Stimulated activated CD4-positive, alpha-beta T cell treated with anti-CD3 and anti-CD28 coated beads, Interleukin-2, amount 100 ng/mL, for 4 hours (primary cell): ENCODE data around the gene SULT2B1.
"Not testable (repeated sequence)": the region's sequence is repeated elsewhere in the genome, so short reads cannot be mapped to it uniquely, and the experiment has no call there.

Experiments used
- DNase-seq: peaks from one replicate; pipeline ENCODE4 v3.0.0-alpha.2; 2020; ENCODE audit warnings: low read depth

Gene SULT2B1

DNA sequence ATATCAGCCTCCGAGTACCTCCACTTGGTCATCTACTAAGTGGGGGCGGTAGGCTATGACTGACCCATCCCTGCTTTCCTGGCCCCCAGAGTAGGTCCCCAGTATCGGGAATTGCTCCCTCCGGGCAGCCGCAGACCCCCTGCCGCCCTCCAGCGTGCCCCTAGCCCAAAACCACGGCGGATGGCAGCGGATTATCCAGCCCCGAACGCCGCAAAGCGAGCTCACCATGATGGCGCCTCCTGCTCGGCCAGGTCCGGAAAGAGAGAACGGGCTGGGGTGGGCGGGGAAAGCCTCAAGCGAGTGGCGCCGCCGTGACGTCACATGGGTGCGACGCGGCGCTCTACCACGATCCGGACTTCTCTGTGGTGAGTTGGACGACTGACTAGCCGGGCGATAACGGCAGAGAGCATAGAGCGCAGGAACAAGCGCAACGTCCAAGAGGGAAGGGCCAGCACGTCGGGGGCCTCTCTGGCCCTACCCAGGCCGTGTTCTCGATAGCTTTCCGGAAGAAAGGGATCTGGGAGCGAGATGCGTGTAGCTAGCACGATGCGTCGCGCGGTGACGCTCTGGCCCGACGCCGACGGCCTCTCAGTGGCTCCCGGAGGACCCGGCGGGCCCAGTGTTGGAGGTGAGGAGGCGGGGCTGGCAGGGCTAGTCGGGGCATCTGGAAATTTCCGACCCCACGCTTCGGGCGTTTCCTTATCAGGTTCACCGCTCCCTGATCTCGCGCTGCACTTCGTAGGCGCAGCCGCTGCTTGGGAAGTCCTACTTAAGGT lies 67.1 kb downstream of the SULT2B1 start, which contains the start of the genes RPL18 and SPHK2:
TSS of gene RPL18 (minus strand) at position 263 of the 776 bp plus-strand sequence. CDS start at position 228, 35 bp downstream.
TSS of gene SPHK2 (plus strand) at position 591 of the 776 bp plus-strand sequence. CDS start 1,009 bp downstream, outside the sequence.
- DNase-seq: peak; percentile 93

DNA sequence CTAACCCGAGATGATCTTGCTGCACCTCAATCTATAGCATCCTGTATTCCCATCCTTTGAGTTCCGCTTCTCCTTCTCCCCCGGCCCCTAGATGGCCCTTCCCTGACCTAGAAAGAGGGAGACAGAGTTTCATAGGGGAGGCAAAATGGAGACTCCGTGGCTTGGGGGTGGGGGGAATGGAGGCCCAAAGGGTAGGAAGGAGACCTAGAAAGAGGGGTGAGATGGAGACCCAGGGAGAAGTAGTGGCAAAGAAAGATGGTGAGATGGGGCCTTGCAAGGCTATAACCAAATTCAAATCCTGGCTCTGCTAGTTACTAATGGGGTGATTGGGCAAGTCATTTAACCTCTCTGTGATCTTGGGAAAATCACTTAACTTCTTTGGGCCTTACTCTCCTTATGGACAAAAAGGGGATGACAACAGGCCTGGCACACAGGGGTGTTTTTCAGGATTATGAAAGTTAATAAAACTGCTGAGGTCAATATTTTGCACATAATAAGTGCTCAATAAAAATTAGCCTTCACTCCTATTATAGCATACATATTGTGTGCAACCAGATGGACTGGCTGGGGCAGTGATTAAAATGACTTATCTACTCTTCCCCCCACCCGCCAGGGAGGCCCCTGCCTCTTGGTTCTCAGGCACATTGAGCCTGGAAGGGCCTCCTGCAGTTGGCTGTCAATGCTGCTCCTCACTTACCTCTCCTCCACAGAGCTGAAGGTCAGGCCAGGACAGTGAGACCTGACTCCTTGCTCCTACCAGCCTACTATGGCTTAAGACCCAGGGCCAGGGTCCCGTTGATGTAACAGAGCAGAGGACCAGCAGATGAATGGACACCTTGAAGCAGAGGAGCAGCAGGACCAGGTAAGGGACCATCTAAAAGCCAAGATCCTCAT lies 68.0 kb downstream of the SULT2B1 start:
- DNase-seq: no peak

DNA sequence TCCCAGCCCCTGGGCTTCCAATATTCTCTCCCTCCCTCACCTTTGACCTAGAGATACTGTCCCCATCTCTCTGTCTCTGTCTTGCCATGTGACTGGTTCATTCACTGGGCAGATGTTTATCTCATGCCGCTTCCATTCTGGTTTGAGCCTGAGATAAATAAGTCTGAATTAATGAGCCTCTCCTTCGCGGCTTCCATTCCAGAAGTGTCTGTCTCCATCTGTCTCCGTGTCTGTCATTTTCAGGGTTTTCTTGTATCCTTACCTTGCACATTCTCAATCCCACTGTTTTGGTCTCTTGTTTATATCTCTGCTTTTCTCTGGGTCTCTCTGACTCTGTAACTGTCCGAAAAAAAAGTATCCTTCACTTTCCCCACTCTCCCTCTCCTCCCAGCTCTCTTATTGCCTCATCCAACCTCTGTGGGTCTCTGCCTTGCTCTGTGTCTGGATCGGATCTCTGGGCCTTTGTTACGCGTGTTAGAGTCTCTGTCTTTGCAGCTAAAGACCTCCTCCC lies 71.6 kb downstream of the SULT2B1 start:
- DNase-seq: no peak

DNA sequence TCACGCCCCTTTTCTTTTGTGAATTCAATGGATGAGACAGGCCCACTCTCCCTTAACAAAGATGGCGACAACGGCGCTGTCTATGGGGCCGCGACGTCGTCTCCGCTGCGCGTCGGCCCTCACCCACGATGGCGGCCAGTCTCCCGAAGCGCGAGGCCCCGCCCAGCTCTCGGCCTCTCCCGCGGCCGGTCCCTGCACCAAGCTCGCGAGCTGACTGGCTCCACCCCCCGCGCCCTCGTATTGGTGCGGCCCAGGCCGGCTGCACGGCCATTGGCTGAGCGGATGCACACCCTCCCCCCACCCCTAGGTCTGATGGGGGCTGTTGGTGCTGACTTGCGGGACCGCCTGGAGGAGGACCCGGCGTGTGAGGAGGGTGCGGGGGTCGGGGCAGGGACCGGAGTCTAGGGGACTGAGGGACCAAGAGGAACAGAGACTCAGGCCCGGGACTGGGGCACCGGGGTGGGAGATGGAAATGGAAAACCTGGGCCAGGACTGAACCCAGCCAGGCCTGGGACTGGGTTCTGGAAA lies 72.2 kb downstream of the SULT2B1 start:
- DNase-seq: peak; percentile 95

DNA sequence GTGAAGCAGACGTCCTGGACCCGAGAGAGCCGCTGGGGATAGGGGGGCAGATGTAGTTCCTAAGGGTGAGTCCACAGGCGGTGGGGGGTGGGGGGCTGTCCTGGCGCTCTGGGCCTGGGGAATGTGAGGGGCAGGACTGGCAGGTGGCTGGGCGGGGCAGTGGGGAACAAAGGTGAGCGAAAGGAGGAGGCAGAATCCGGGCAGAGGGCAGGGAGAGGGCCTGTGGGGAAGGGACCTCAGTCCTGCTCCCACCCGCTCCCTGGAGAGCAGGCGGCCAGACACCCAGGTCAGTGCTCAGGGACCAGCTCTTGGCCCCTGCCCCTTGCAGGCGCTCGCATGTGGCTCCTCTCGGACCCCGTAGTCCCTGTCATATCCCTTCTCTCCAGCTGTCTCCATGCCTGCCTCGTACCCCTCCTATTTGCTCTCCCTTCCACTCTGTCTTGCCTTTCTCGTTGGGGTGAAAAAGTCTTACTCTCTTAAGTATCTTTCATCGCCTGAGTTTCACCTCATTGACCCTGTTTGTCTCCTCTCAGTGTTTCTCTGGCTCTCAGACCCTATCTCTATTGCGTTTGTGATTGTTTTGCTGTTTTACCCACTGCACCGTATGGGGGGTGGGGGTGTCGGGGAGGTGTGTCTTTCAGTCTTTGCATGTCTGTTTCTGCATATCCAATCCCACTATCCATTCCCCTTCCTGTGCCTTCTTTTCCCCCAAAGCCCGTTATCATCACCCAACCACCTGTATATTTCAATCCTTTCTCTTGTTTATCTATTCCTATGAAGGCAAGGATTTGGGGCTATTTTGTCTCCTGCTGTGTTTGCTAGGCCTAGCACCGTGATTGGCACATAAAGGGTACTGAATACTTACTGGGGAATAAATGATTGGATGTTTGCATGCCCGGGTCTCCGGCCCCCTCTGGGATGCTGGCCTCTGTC lies 73.1 kb downstream of the SULT2B1 start:
- DNase-seq: no peak

DNA sequence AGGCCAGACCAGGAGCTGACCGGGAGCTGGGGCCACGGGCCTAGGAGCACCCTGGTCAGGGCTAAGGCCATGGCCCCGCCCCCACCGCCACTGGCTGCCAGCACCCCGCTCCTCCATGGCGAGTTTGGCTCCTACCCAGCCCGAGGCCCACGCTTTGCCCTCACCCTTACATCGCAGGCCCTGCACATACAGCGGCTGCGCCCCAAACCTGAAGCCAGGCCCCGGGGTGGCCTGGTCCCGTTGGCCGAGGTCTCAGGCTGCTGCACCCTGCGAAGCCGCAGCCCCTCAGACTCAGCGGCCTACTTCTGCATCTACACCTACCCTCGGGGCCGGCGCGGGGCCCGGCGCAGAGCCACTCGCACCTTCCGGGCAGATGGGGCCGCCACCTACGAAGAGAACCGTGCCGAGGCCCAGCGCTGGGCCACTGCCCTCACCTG lies 73.9 kb downstream of the SULT2B1 start:
- DNase-seq: no peak

DNA sequence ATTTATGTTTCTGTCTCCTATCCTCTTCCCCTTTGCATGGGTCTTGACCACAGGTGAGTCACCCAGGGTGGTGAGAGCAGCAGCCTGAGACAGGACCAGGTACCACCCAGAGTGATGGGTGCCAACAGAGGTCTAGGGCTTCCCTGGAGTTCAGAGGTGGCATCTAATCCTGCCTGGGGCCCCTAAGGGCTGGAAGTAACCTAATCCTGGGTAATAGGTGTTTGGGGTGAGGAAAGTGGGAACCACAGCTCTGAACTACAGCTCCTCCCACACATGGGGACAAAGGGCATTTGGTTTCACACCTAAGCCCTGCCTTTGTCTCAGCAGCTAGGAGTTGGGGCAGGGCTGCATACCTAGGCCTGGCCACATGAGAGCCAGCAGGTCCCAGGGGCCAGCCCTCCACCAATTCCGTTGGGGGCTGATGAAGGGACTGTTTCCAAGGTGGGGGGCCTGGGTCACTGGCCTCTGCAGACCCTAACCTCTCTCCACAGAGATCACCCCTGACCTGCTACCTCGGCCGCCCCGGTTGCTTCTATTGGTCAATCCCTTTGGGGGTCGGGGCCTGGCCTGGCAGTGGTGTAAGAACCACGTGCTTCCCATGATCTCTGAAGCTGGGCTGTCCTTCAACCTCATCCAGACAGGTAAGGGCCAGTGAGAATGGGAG lies 75.4 kb downstream of the SULT2B1 start:
- DNase-seq: no peak

DNA sequence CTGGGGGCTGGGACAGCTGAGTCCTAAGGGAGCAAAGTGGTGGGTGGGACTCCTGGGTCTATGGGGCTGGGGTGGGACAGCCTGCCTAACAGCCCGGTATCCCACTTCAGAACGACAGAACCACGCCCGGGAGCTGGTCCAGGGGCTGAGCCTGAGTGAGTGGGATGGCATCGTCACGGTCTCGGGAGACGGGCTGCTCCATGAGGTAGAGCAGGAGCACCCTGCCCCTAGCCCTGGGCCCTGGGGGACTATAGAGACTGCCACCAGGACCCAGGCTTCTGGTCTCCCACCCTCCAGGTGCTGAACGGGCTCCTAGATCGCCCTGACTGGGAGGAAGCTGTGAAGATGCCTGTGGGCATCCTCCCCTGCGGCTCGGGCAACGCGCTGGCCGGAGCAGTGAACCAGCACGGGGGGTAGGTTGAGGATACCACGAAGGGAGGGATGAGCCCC lies 75.9 kb downstream of the SULT2B1 start:
- DNase-seq: no peak

DNA sequence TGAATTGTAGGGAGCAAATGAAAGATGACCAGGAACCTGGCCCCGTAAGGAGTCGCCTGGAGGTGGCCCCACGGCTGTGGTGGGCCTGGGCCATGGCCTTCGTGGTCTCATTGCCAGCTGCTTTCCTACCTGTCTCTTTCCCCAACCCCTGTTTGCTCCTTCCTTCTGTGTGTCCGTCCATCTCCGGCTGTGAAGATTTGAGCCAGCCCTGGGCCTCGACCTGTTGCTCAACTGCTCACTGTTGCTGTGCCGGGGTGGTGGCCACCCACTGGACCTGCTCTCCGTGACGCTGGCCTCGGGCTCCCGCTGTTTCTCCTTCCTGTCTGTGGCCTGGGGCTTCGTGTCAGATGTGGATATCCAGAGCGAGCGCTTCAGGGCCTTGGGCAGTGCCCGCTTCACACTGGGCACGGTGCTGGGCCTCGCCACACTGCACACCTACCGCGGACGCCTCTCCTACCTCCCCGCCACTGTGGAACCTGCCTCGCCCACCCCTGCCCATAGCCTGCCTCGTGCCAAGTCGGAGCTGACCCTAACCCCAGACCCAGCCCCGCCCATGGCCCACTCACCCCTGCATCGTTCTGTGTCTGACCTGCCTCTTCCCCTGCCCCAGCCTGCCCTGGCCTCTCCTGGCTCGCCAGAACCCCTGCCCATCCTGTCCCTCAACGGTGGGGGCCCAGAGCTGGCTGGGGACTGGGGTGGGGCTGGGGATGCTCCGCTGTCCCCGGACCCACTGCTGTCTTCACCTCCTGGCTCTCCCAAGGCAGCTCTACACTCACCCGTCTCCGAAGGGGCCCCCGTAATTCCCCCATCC lies 76.7 kb downstream of the SULT2B1 start:
- no peak for DNase-seq

DNA sequence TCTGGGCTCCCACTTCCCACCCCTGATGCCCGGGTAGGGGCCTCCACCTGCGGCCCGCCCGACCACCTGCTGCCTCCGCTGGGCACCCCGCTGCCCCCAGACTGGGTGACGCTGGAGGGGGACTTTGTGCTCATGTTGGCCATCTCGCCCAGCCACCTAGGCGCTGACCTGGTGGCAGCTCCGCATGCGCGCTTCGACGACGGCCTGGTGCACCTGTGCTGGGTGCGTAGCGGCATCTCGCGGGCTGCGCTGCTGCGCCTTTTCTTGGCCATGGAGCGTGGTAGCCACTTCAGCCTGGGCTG lies 77.3 kb downstream of the SULT2B1 start:
- DNase-seq: no peak

DNA sequence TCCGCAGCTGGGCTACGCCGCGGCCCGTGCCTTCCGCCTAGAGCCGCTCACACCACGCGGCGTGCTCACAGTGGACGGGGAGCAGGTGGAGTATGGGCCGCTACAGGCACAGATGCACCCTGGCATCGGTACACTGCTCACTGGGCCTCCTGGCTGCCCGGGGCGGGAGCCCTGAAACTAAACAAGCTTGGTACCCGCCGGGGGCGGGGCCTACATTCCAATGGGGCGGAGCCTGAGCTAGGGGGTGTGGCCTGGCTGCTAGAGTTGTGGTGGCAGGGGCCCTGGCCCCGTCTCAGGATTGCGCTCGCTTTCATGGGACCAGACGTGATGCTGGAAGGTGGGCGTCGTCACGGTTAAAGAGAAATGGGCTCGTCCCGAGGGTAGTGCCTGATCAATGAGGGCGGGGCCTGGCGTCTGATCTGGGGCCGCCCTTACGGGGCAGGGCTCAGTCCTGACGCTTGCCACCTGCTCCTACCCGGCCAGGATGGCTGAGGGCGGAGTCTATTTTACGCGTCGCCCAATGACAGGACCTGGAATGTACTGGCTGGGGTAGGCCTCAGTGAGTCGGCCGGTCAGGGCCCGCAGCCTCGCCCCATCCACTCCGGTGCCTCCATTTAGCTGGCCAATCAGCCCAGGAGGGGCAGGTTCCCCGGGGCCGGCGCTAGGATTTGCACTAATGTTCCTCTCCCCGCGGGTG lies 77.8 kb downstream of the SULT2B1 start:
- no peak for DNase-seq

DNA sequence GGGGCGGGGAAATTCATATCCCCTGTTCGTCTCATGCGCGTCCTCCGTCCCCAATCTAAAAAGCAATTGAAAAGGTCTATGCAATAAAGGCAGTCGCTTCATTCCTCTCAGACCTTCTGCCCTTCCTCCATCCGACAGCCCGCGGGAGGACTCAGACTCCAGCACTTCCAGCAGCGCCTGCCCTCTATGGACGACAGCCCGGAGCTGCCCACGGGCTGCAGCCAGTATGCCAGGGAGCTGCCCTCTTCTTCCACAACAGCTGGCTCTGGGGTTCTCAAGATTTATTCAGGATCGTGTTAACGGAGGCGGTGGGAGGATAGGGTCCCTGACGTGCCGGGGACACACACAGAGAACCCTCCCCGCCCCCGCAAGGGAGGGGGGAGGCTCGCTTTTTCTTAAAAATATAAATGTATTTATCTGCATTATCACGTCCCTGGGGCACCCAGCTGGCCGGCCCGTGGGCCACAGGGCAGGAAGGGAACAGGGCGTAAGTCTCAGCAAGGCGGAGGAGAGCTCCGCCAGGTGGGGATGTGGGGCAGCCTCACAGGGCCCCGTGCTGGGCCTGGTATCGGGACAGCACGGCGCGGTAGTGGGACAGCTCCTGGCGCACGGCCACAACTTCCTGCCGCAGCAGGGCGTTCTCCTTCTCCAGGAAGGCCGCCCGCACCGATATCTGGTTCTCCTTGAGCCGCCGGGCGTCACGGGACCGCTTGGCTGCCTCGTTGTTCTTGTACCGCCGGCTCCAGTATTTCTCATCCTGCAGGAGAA lies 78.5 kb downstream of the SULT2B1 start:
- DNase-seq: no peak

DNA sequence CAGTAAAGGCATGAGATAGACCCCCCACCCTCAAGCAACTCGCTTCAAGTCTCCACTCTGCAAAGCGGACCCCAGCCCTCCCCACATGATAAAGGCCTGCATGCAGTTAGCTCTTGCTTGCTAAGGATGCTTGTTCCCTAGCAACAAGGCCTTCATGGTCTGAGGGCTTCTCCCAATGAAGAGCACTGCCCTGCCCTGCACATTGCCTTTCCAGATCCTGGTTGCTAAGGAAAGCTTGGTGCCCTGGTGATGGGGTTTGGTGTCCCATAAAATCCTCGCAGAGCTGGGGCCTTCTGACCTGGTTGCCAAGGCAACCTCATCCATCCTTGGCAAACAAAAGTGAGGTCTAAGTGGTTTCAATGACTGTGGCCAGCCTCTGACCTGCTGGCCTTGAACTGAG lies 79.3 kb downstream of the SULT2B1 start:
- DNase-seq: no peak

DNA sequence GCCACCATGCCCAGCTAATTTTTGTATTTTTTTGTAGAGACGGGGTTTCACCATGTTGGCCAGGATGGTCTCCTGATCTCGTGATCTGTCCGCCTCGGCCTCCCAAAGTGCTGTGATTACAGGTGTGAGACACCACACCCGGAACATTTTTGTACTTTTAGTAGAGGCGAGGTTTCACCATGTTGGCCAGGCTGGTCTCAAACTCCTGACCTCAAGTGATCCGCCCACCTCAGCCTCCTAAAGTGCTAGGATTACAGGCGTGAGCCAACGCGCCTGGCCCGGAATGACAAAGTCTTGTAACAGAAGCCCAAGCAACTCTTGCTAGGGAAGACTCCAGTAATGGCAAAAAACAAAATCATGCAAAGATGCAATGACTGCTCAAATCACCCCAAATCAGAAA lies 80.3 kb downstream of the SULT2B1 start:
- not testable (repeated sequence) for DNase-seq

DNA sequence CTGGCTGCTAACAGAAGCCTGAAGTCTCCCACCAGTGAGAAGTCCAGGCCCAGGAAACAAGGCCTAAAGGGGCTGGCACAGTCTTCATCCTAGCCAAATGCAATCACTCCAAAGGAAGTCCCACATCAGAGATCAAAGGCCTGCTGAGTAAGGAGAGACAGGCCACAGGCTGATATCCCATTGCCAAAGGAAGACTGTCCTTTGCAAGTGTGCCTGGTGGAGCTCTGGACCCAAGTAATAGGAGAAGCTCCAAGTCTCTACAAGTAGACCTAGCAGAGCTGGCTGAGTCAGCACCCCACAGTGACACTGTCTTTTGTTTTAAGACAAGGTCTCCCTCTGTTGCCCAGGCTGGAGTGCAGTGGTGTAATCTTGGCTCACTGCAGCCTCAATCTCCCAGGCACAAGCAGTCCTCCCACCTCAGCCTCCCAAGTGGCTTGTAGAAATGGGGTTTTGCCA lies 80.7 kb downstream of the SULT2B1 start:
- DNase-seq: no peak

DNA sequence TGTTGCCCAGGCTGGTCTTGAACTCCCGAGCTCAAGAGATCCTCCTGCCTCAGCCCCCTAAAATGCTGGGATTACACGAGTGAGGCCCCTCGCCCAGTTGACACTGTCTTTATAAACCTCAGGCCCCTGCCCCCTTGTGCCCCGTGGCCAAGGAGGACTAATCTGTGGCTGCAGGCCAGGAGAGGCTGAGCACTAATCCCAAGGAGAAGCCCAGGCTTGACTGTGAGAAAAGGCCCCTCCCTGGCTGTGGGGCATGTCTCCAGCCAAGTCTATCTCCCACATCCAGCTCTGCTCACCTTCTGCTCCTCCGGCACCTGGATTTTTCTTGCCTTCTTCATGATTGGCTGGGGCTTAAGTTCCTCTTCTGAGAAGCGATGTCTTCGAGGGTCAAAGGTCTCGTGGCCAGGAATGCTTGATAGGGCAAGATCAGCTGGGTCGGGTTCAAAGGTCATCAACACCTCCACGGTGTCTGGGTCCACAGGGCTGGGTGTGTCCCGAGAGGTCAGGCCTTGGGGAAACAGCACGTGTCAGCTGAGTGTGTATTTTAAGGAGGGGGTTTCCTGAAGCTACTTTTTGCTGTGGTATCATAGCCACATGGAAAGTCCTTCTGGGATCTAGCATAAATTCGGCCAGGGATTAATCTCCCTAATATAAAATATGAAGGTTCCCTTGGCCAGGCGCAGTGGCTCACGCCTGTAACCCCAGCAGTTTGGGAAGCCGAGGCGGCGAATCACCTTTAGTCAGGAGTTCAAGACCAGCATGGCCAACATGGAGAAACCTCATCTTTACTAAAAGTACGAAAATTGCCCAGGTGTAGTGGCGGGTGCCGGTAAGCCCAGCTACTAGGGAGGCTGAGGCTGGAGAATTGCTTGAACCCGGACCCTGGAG lies 81.4 kb downstream of the SULT2B1 start:
- DNase-seq: no peak

DNA sequence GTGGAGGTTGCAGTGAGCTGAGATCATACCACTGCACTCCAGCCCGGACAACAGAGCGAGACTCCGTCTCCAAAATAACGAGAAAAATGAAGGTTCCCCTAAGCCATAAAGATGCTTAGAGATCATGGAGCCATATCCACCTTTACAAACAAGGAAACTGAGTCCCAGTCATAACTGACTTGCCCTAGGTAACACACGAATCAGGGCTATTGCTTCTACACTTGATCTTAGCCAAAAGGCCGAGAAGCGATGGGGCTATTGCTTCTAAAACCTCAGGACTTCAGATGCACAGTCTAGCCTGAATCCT lies 82.0 kb downstream of the SULT2B1 start:
- DNase-seq: no peak
